HG02938 (cell line): ENCODE measurements around the gene FRMD7.
"Not testable (repeated sequence)": the region's sequence is repeated elsewhere in the genome, so short reads cannot be mapped to it uniquely, and the experiment has no call there.

Source experiments
- ATAC-seq: cut with Tn5 transposase; IDR thresholded peaks from one replicate; pipeline ENCODE4 v1.9.1; 2021; ENCODE audit warnings: mild to moderate bottlenecking, moderate library complexity; ENCODE audit not compliant: unreplicated experiment

Gene FRMD7, protein sequence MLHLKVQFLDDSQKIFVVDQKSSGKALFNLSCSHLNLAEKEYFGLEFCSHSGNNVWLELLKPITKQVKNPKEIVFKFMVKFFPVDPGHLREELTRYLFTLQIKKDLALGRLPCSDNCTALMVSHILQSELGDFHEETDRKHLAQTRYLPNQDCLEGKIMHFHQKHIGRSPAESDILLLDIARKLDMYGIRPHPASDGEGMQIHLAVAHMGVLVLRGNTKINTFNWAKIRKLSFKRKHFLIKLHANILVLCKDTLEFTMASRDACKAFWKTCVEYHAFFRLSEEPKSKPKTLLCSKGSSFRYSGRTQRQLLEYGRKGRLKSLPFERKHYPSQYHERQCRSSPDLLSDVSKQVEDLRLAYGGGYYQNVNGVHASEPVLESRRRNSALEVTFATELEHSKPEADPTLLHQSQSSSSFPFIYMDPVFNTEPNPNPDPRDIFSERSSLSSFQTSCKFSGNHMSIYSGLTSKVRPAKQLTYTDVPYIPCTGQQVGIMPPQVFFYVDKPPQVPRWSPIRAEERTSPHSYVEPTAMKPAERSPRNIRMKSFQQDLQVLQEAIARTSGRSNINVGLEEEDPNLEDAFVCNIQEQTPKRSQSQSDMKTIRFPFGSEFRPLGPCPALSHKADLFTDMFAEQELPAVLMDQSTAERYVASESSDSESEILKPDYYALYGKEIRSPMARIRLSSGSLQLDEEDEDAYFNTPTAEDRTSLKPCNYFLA

GRCh38 chrX:132127743-132128142 lies at the start of gene FRMD7:
TSS of gene FRMD7 (minus strand) at chrX:132128020. CDS start at chrX:132127844, 176 bp downstream.
- ATAC-seq: no peak

- ATAC-seq: no peak
These were observed 45.8 kb upstream of the FRMD7 start for GRCh38 chrX:132173647-132174046.

DNA sequence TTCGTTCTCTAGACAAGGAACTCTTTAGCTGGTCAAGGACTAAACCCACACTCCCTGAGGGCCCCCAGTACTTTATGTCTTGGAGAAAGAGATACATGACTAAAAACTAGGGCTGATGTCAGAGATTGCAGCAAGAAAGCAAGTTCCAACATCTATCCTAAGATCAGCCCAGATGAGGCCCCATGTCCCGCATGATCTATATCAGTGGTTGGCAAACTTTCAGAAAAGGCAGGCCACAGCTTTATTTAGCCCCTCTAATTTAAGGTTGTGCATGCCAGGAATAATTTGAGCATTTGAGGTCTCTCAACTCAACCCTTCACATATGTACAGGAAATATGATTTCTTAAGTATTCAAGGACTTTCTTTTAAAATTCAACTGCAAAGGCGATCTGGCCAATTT lies 44.1 kb upstream of the FRMD7 start:
- no peak for ATAC-seq

DNA sequence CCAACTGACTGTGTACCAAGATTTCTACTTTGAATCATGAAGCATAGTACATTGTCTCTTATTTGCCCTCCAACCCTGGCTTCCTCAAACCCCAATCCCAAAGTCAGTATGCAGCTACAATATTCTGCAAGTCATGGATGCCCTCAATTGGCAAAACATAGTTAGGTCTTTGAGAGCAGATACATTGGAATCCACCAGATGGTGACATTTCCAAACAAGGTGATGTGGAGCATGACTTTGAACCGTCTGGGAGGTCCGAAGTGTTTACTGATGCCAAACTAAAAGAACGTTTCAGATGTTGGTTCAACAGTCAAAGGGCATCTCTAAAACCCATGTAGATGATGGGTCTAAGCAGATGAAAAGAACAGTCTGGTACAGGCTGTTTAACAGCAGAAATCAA lies 43.7 kb upstream of the FRMD7 start:
- no peak for ATAC-seq

DNA sequence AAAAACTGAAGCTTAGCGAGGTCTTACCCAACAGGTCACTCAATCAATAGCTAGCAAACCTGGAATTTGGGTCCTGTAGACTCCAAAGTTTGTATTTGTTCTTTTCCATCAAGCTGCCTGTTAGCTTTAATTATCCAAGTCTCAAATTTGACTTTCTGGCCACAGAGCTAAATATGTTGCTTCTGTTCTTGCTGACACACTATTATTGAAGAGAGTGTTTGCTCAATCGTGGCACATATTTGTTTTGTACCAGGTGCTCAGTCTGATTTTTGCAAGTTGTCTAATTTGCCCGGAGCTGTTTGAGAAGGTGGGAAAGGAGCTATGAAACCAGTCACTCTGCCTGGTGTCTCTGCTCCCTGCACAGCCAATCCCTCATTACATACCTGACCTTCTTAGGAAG lies 41.7 kb upstream of the FRMD7 start:
- no peak for ATAC-seq

- ATAC-seq: no peak
These were observed 37.8 kb upstream of the FRMD7 start for GRCh38 chrX:132165651-132166050.

DNA sequence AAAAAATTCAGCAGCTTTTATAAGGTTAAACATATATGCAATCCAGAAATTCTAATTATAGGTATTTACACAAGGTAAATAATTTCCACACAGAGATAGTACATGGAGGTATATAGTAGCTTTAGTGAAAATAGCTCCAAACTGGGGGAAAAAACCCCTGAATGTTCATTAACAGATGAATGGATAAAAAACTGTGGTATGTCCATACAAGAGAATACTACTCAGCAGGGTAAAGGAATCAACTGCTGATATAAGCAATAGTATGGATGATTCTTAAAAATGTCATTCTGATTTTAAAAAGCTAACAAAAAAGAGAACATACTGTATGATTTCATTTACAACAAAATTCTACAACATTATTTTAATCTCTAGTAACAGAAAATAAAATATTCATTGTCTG lies 37.2 kb upstream of the FRMD7 start:
- no peak for ATAC-seq

- ATAC-seq: not testable (repeated sequence)
These were observed 35.3 kb upstream of the FRMD7 start for GRCh38 chrX:132163094-132163493.

GRCh38 chrX:132153166-132153565 lies 25.3 kb upstream of the FRMD7 start:
- ATAC-seq: no peak

GRCh38 chrX:132146456-132146855 lies 18.6 kb upstream of the FRMD7 start:
- no peak for ATAC-seq

- ATAC-seq: no peak
These were observed 16.2 kb upstream of the FRMD7 start for GRCh38 chrX:132144061-132144460.

- ATAC-seq: no peak
These were observed 1.9 kb downstream of the FRMD7 start for GRCh38 chrX:132125906-132126305.

DNA sequence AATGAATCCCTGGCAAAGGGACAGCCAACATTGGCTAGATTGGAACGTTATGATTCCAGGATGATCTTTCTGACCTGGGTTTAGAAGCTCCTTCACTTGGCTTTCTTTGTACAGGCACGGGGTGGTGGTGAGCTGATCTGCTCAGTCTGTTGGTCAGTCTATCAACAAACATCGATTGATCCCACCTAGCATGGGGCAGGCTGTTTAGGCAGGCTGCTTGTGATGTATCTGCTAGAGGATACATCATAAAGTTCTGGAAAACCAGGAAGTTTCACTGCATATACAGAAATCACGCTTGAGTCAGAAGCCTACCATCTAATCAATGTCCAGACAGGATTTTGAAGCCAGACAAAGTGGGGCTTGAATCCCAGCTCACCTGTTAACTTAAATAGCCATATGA lies 6.9 kb downstream of the FRMD7 start:
- ATAC-seq: no peak

DNA sequence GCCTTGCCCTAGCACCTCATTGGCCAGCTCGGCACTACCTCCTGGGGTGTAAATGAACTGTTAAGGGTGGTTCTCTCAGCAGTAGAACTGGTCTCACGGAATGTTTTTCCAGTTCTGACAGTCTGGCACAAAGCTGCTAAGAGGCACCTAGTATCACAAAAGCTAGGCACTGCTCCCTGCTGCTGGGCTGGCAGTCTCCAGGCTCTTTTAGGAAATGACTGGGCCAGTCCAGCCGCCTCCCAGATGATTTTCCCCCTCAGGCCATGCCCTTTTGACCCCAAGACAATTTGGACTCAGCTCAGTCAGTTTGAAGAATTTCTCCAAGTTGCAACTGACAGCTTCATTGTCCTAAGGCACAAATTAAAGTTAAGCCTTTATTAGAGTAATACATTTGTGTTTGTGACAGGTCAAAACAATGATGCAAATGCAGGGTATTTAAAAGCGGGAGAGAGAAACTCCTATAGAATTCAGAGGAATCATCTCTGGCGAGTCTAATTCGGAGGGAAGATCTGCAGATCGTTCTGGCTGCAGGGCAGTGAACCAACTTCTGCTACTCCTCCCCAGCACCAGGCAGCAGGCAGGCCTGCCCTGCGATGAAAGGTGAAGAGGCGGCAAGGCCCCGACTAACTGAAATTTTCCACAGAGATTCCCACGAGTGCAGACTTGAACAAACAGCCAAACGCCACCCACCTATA lies 7.9 kb downstream of the FRMD7 start:
- no peak for ATAC-seq

DNA sequence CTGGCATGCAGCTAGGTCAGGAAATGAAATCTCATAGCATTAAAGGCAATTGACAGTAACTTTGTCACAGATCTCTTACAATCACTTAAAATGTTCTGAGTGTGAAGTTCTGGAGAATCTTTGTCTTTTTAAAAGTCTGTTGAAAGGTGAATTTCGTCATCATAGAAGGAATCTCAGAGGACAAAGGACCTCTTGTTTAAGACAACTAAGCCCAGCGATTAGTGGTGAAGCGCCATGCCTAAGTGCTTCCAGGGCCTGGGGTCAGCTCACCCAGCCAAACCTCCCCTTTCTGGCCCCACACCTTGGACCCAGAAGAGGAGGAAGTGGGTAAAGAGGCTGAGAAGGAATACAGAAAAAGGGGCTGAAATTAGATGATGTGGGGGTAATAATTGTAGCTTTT lies 8.5 kb downstream of the FRMD7 start:
- no peak for ATAC-seq

DNA sequence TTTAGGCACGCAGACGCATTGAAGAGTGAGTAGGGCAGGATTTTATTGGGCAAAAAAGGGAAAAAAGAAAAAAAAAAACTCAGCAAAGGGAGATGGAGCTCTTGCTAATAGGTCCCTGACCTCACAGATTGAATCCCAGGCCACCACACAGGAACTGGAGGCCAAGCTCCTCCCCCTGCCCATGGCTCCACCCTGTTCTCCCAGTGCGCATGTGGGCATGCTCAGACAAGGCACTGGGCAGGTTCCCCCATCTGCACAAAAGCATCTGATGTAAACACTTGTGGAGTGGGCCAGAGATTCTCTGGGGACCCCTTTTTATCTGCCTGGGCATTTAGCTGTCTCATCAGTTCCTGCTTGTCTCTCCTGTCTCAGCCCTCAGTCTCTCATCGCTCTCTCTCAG lies 9.5 kb downstream of the FRMD7 start:
- ATAC-seq: no peak

GRCh38 chrX:132115792-132116191 lies 12.0 kb downstream of the FRMD7 start:
- no peak for ATAC-seq

- no peak for ATAC-seq
These were observed 13.2 kb downstream of the FRMD7 start for GRCh38 chrX:132114607-132115006.

DNA sequence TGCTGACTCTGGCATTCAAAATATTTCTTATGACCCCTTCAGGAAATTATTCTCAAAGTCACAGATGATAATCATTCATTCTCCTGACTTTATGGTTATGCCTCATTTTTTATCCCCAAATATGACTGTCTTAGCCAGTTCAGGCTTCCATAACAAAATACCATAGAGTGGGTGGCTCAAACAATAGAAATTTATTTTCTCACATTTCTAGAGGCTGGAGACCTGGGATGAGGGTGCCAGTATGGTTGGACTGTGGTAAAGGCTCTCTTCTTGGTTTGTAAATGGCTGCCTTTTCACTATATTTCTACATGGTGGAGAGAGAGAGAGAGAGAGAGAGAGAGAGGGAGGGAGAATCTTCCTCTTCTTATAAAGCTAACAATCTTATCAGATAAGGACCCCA lies 20.5 kb downstream of the FRMD7 start:
- ATAC-seq: no peak

- no peak for ATAC-seq
These were observed 26.0 kb downstream of the FRMD7 start for GRCh38 chrX:132101799-132102198.

- ATAC-seq: no peak
These were observed 26.6 kb downstream of the FRMD7 start for GRCh38 chrX:132101206-132101605.

GRCh38 chrX:132098704-132099103 lies 29.1 kb downstream of the FRMD7 start:
- not testable (repeated sequence) for ATAC-seq
